HG02884 (cell line): ENCODE measurements around the gene NAP1L2.
"Not testable (repeated sequence)": the region's sequence is repeated elsewhere in the genome, so short reads cannot be mapped to it uniquely, and the experiment has no call there.

Experiments used
- ATAC-seq: cut with Tn5 transposase; IDR thresholded peaks from one replicate; pipeline ENCODE4 v1.9.1; 2021; ENCODE audit warnings: mild to moderate bottlenecking, moderate library complexity; ENCODE audit not compliant: unreplicated experiment

NAP1L2 gene, protein sequence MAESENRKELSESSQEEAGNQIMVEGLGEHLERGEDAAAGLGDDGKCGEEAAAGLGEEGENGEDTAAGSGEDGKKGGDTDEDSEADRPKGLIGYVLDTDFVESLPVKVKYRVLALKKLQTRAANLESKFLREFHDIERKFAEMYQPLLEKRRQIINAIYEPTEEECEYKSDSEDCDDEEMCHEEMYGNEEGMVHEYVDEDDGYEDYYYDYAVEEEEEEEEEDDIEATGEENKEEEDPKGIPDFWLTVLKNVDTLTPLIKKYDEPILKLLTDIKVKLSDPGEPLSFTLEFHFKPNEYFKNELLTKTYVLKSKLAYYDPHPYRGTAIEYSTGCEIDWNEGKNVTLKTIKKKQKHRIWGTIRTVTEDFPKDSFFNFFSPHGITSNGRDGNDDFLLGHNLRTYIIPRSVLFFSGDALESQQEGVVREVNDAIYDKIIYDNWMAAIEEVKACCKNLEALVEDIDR

DNA sequence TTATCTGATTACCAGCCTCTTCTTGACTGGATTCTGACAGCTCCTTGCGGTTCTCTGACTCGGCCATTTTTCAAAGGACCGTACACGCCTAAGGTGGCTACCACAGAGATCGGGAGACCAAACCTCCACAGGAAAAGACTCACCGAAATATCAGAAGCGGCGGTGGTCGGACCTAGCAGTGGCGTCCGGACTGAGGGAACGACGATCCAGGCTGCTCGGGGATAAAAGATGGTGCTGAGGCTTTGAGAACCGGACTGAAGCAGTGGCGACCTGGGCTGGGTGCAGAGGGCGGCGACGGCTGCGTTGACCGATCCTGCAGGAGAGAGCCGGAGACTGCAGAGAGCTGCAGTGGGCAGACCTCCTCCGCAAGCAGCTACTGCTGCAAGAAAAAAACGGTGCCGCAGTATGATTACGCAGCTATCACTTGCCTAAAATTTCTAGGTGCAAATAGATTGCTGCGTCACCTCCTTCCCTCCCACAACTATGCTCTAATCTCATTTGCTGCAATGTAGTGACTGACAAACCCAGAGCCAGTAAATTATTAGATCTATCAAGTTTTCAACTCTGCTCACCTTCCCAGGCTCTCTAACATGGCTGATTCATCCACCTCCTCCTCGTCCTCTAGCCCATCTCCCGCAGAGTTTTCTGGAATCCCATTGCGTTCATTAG lies at the start of gene NAP1L2:
Gene NAP1L2, minus strand, starts transcription at position 426 of the 669 bp plus-strand sequence. Its CDS starts 359 bp downstream, at position 67.
- ATAC-seq, result peak; percentile 93

DNA sequence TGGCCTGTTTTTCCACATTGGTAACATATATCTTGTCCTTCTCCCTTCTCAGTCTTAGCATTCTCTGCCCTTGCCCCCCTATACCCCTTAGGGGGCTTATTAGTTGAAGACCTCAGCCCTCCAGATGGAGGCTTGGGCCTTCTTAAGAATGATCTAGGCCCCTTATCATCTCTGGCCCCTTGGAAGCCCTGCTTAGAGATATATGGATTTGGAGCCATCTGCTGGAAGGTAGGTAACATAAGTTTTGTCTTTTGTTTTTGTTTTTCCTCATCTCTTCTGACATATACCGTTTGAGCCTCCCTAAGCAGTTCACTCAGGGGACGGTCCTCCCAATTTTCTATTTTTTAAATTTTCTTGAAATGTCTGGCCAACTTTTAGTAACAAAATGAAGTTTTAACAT lies 48.3 kb upstream of the NAP1L2 start:
- no peak for ATAC-seq

DNA sequence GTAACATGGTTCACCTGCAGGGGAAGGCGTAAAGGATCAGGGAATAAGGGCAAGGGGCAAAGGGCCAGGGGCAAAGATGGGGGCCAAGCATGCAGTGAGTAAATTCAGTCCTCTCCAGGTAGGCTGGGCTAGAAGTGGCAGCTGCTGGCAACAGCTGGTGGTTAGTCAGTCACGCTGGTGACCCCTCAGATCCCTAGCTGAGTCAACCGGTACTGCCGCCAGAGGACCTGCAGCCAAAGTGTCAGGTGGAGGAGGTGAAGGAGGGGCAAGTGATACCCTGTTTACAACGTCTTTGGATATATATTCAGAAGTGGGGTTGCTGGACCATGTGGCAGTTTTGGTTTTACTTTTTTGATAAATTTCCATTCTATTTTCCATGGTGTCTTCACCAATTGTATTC lies 24.6 kb upstream of the NAP1L2 start:
- no peak for ATAC-seq

DNA sequence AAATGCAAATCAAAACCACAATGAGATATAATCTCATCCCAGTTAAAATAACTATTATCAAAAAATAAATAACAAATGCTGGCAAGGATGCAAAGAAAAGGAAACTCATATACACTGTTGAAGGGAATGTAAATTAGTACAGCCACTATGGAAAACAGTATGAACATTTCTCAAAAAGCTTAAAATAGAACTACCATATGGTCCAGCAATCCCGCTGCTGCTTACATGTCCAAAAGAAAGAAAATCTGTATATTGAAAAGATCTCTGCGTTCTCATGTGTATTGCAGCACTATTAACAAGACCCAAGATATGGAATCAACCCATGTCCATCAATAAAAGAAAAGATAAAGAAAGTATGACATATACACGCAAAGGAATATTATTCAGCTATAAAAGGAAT lies 3.0 kb upstream of the NAP1L2 start:
- ATAC-seq, result no peak

DNA sequence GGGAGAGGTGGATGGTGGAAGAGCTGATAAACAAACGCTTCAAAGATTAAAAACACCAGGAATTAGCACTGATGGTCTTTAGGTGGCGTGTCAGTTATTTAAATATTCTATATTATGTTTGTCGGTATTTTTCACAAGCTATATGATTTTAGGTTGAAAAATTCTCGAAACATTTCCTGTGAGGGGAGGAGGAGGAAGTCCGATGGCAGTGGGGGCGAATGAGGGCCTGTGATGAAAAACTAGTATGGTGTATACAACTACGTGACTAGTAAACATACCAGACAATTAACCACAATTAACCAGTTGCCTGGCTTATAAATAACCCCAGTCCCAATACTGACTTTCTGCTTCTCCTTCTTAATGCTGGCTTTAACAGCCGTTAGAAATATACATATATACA lies 595 bp upstream of the NAP1L2 start:
- ATAC-seq, result peak; percentile 12

DNA sequence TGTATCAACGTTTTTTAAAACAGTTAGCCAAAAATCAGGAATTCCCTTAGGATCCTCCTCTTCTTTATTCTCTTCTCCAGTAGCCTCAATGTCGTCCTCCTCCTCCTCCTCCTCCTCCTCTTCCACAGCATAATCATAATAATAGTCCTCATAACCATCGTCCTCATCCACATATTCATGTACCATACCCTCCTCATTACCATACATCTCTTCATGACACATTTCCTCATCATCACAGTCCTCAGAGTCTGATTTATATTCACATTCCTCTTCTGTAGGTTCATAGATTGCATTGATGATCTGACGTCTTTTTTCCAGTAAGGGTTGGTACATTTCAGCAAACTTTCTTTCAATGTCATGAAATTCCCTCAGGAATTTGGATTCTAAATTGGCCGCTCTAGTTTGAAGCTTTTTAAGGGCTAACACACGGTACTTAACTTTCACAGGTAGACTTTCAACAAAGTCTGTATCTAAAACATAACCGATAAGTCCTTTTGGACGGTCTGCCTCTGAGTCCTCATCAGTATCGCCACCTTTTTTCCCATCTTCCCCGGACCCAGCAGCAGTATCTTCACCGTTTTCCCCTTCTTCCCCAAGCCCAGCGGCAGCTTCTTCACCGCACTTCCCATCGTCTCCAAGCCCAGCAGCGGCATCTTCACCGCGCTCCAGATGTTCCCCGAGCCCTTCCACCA lies 771 bp downstream of the NAP1L2 start:
- no peak for ATAC-seq

DNA sequence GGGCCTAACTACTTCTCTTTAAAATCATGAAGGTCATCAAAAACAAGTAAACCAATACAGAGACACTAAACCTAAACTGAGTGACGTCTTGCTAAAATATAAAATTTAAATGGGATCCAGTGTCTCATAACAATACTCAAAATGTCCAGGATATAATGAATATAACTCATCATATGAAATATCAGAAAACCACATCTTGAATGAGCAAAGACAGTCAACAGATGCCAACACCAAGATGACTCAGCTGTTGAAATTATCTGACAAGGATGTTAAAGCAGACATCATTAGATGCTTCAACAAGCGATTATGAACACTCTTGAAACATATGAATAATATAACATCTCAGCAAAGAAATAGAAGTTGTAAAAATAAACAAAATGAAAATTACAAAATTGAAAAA lies 8.3 kb downstream of the NAP1L2 start:
- ATAC-seq, result no peak

DNA sequence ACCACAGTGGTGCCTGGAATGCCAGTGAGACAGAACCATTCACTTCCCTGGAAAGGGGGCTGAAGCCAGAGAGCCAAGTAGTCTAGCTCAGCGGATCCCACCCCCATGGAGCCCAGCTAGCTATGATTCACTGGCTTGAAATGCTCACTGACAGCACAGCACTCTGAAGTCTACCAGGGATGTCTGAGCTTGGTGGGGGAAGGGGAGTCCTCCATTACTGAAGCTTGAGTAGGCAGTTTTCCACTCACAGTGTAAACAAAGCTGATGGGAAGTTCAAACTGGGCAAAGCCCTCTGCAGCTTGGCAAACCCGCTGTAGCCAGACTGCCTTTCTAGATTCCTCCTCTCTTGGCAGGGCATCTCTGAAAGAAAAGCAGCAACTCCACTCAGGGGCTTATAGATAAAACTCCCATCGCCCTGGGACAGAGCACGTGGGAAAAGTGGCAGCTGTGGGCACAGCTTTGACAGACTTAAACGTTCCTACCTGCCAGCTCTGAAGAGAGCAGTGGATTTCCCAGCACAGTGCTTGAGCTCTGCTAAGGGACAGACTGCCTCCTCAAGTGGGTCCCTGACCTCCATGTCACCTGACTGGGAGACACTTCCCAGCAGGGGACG lies 32.0 kb downstream of the NAP1L2 start:
- no peak for ATAC-seq

DNA sequence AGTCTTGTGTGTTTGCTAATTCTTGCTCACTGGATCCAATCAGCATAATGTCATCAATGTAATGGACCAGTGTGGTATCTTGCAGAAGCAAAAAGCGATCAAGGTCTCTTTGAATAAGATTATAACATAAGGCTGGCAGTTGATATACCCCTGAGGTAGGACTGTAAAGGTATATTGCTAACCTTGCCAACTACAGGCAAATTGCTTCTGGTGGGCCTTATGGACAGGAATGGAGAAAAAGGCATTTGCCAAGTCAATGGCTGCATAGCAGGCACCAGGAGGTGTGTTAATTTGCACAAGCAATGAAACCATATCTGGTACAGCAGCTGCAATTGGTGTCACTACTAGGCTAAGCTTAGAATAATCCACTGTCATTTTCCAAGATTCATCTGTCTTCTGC lies 45.7 kb downstream of the NAP1L2 start:
- not testable (repeated sequence) for ATAC-seq
